Endometrial microvascular endothelial cells (primary cell): Measurements from ENCODE around the gene KCNG4. TPM values are rescaled to one million over a fixed set of nuclear protein-coding genes. Genes with fewer than 3 reads are reported as not detected.

Experiments used
- in situ Hi-C: cut with HindIII; loops from 2 replicates; pipeline ENCODE4 v1.10.0; 2017; ENCODE audit warnings: low sequenced_read_pairs, low pct_unique_long_range_greater_than_20kb; ENCODE audit errors: inconsistent ontology term
- total RNA-seq: library from RNA; depleted of rRNA; stranded (reverse); fragments of >200 nt; gene quantifications from one replicate; pipeline ENCODE4 v1.2.3, GENCODE V29; 2015; ENCODE audit errors: inconsistent ontology term

The KCNG4 gene
- total RNA-seq, 1 donor from 2014 or later, result not detected

- in situ Hi-C loops, result no loop called here
Observed at GRCh38 chr16:84195201-84196093, 44.4 kb downstream of the KCNG4 start.

- in situ Hi-C loops, result no loop called here
Observed at GRCh38 chr16:84194470-84195200, 45.2 kb downstream of the KCNG4 start.

GRCh38 chr16:84194018-84194417 lies 45.8 kb downstream of the KCNG4 start:
- in situ Hi-C loops, result no loop called here

- in situ Hi-C loops, result no loop called here
Observed at GRCh38 chr16:84193480-84193879, 46.3 kb downstream of the KCNG4 start.

GRCh38 chr16:84191466-84191865 lies 48.3 kb downstream of the KCNG4 start:
- in situ Hi-C loops, result no loop called here

GRCh38 chr16:84190731-84191388 lies 49.0 kb downstream of the KCNG4 start, which contains the start of gene ADAD2:
Gene ADAD2, plus strand, starts transcription at chr16:84191157. Its CDS starts 74 bp downstream, at chr16:84191231.
- in situ Hi-C loops, result no loop called here

- in situ Hi-C loops, result no loop called here
Observed at GRCh38 chr16:84186685-84187437, 53.0 kb downstream of the KCNG4 start, which contains the start of gene TAF1C. Gene TAF1C, minus strand, starts transcription at chr16:84187057. Its CDS starts 2,069 bp downstream, at chr16:84184988.

- in situ Hi-C loops, result no loop called here
Observed at GRCh38 chr16:84184775-84185174, 55.0 kb downstream of the KCNG4 start.

GRCh38 chr16:84183911-84184591 lies 55.8 kb downstream of the KCNG4 start:
- in situ Hi-C loops, result no loop called here

- in situ Hi-C loops, result no loop called here
Observed at GRCh38 chr16:84183572-84183875, 56.3 kb downstream of the KCNG4 start.

- in situ Hi-C loops, result no loop called here
Observed at GRCh38 chr16:84182680-84183571, 56.9 kb downstream of the KCNG4 start.

- in situ Hi-C loops, result no loop called here
Observed at GRCh38 chr16:84182104-84182503, 57.7 kb downstream of the KCNG4 start.

GRCh38 chr16:84181144-84181915 lies 58.5 kb downstream of the KCNG4 start:
- in situ Hi-C loops, result no loop called here

- in situ Hi-C loops, result no loop called here
Observed at GRCh38 chr16:84180519-84181140, 59.2 kb downstream of the KCNG4 start.

- in situ Hi-C loops, result no loop called here
Observed at GRCh38 chr16:84179612-84180320, 60.0 kb downstream of the KCNG4 start.
